ENCODE measurements around the gene AHSA1. TPM values are rescaled to one million over a fixed set of nuclear protein-coding genes. Genes with fewer than 3 reads are reported as not detected.

The AHSA1 gene
- polyA plus RNA-seq, 1 donor from 2014 or later = 207 TPM

DNA sequence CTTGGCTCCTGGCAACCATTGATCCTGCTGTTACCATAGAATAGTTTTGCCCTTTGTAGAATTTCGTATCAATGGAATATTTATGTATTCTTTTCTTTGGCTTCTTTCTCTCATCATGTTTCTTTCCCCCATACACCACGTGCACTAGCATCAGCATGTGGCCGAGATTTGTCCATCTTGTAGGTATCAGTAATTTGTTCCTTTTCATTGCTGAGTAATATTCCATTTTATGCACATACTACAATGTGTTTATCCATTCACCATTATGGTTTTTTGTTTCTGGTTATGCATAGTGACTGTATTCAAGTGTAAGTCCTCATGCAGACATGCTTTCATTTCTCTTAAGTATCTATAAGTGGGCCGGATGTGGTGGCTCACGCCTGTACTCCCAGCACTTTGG lies 45.2 kb downstream of the AHSA1 start:
- Histone ChIP-seq H3K4me3 (ENCODE audit: low read length) (no peak overlapping the region), H3K4me2 (ENCODE audit: low read length) (no peak overlapping the region), H3K9ac (ENCODE audit: low read length) (no peak overlapping the region), H3K9me3 (ENCODE audit: low read length) (peaks cover 6% of the 10 kb centered on the region), H3K79me2 (replicated peaks; ENCODE audit: insufficient read depth, low read length) (no peaks in the 10 kb centered on the region), H2AFZ (ENCODE audit: low read depth, low read length) (no peak overlapping the region), H4K20me1 (ENCODE audit: insufficient read depth) (no peaks in the 10 kb centered on the region), H3K36me3 (ENCODE audit: insufficient read depth, low read length) (no peaks in the 10 kb centered on the region), H3F3A (ENCODE audit: insufficient read depth, low read length, poor library complexity, severe bottlenecking) (no peaks in the 10 kb centered on the region), H3K27ac (ENCODE audit: low read length) (no peak overlapping the region), H3K27me3 (ENCODE audit: insufficient read depth, low read depth, low read length) (peaks cover 24% of the 10 kb centered on the region), H3K9me2 (ENCODE audit: insufficient read depth, low read length) (no peaks in the 10 kb centered on the region)
- no peak for TF ChIP-seq REST (IDR thresholded peaks at IDR 0.05; ENCODE audit: borderline replicate concordance)
- no peak for TF ChIP-seq TAF1 (IDR thresholded peaks at IDR 0.05; ENCODE audit: low read depth)
- TF ChIP-seq CTCF (IDR thresholded peaks at IDR 0.05; ENCODE audit: poor library complexity, severe bottlenecking) = no peak
- TF ChIP-seq POLR2AphosphoS5 (IDR thresholded peaks at IDR 0.05) = no peak
- TF ChIP-seq SMC3 (conservative IDR thresholded peaks at IDR 0.05; ENCODE audit: poor library complexity) = no peak
- no peak for TF ChIP-seq EP300 (conservative IDR thresholded peaks at IDR 0.05; ENCODE audit: poor library complexity, severe bottlenecking)
- no peak for TF ChIP-seq MXI1 (conservative IDR thresholded peaks at IDR 0.05; ENCODE audit: poor library complexity, severe bottlenecking)
- TF ChIP-seq EZH2 (IDR thresholded peaks at IDR 0.05; ENCODE audit: borderline replicate concordance, insufficient read depth, low read length, poor library complexity, severe bottlenecking) = no peak
- no peak for TF ChIP-seq RAD21 (conservative IDR thresholded peaks at IDR 0.05)

DNA sequence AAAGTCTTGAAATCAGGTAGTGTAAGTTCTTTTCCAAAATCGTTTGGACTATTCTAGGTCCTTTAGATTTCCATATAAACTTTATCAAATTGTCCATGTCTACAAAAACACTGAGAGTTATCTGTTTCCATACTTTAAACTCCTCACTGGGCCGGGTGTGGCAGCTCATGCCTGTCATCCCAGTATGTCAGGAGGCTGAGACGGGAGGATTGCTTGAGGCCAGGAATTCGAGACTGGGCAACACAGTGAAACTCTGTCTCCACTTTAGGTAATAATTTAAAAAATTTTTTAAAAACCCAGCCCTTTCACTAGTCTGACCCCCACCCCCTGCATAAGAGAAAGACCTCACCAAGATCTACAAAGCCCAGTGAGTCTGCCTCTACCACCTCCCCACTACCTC lies 47.1 kb downstream of the AHSA1 start:
- TF ChIP-seq TAF1 (IDR thresholded peaks at IDR 0.05; ENCODE audit: low read depth) (no peak), EZH2 (IDR thresholded peaks at IDR 0.05; ENCODE audit: borderline replicate concordance, insufficient read depth, low read length, poor library complexity, severe bottlenecking) (no peak), MXI1 (conservative IDR thresholded peaks at IDR 0.05; ENCODE audit: poor library complexity, severe bottlenecking) (no peak)
- Histone ChIP-seq H3K36me3 (ENCODE audit: insufficient read depth, low read length) (no peaks in the 10 kb centered on the region), H3K9ac (ENCODE audit: low read length) (no peak overlapping the region), H3K9me3 (ENCODE audit: low read length) (peaks cover 6% of the 10 kb centered on the region), H3K27ac (ENCODE audit: low read length) (no peak overlapping the region), H4K20me1 (ENCODE audit: insufficient read depth) (no peaks in the 10 kb centered on the region), H3K4me3 (ENCODE audit: low read length) (no peak overlapping the region), H3K79me2 (replicated peaks; ENCODE audit: insufficient read depth, low read length) (no peaks in the 10 kb centered on the region), H3F3A (ENCODE audit: insufficient read depth, low read length, poor library complexity, severe bottlenecking) (no peaks in the 10 kb centered on the region), H3K9me2 (ENCODE audit: insufficient read depth, low read length) (no peaks in the 10 kb centered on the region), H2AFZ (ENCODE audit: low read depth, low read length) (no peak overlapping the region), H3K27me3 (ENCODE audit: insufficient read depth, low read depth, low read length) (peaks cover 8% of the 10 kb centered on the region), H3K4me2 (ENCODE audit: low read length) (no peak overlapping the region)

DNA sequence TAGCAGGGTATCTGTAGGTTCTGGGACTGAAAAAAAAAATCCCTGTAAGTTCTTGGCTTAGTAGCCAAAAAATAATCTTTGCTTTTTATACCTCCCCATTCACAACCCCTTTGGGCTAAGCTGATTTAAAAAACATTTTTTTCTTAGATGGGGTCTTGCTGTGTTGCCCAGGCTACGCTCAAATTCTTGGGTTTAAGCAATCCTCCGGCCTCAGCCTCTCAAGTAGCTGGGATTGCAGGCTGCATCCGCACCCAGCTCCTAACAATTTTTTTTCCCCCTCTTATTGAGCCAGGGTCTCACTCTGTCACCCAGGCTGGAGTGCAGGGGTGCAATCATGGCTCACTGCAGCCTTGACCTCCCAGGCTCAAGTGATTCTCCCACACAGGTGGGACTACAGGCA lies 49.9 kb downstream of the AHSA1 start:
- Histone ChIP-seq H3K36me3 (ENCODE audit: insufficient read depth, low read length) (no peaks in the 10 kb centered on the region), H2AFZ (ENCODE audit: low read depth, low read length) (no peak overlapping the region), H3K9ac (ENCODE audit: low read length) (no peak overlapping the region), H3K9me3 (ENCODE audit: low read length) (peaks cover 6% of the 10 kb centered on the region), H3K79me2 (replicated peaks; ENCODE audit: insufficient read depth, low read length) (no peaks in the 10 kb centered on the region), H4K20me1 (ENCODE audit: insufficient read depth) (no peaks in the 10 kb centered on the region), H3K27me3 (ENCODE audit: insufficient read depth, low read depth, low read length) (no peaks in the 10 kb centered on the region), H3K4me2 (ENCODE audit: low read length) (no peak overlapping the region), H3K27ac (ENCODE audit: low read length) (no peak overlapping the region), H3K9me2 (ENCODE audit: insufficient read depth, low read length) (no peaks in the 10 kb centered on the region), H3F3A (ENCODE audit: insufficient read depth, low read length, poor library complexity, severe bottlenecking) (no peaks in the 10 kb centered on the region), H3K4me3 (ENCODE audit: low read length) (no peak overlapping the region)
- TF ChIP-seq EZH2 (IDR thresholded peaks at IDR 0.05; ENCODE audit: borderline replicate concordance, insufficient read depth, low read length, poor library complexity, severe bottlenecking) (no peak), REST (IDR thresholded peaks at IDR 0.05; ENCODE audit: borderline replicate concordance) (no peak), RAD21 (conservative IDR thresholded peaks at IDR 0.05) (no peak), EP300 (conservative IDR thresholded peaks at IDR 0.05; ENCODE audit: poor library complexity, severe bottlenecking) (no peak), MXI1 (conservative IDR thresholded peaks at IDR 0.05; ENCODE audit: poor library complexity, severe bottlenecking) (no peak), SMC3 (conservative IDR thresholded peaks at IDR 0.05; ENCODE audit: poor library complexity) (no peak), POLR2AphosphoS5 (IDR thresholded peaks at IDR 0.05) (no peak), TAF1 (IDR thresholded peaks at IDR 0.05; ENCODE audit: low read depth) (no peak), CTCF (IDR thresholded peaks at IDR 0.05; ENCODE audit: poor library complexity, severe bottlenecking) (no peak)
